HG02678 (cell line): ENCODE measurements around the gene GLI1.
A peak's percentile ranks its signal among the peaks of the same experiment; 100 is the strongest.
"Not testable (repeated sequence)": the region's sequence is repeated elsewhere in the genome, so short reads cannot be mapped to it uniquely, and the experiment has no call there.

Experiments used
- ATAC-seq: cut with Tn5 transposase; IDR thresholded peaks from one replicate; pipeline ENCODE4 v1.9.1; 2021; ENCODE audit warnings: mild to moderate bottlenecking, moderate library complexity; ENCODE audit not compliant: unreplicated experiment

GLI1 gene

GRCh38 chr12:57459750-57460467 lies at the start of gene GLI1:
Gene GLI1, plus strand, starts transcription at chr12:57459785. Its CDS starts 3,907 bp downstream, at chr12:57463692.
- ATAC-seq, result no peak

- no peak for ATAC-seq
These were observed 49.1 kb upstream of the GLI1 start for GRCh38 chr12:57410534-57410933.

GRCh38 chr12:57414160-57414559 lies 45.4 kb upstream of the GLI1 start:
- ATAC-seq, result not testable (repeated sequence)

GRCh38 chr12:57415088-57415487 lies 44.5 kb upstream of the GLI1 start:
- no peak for ATAC-seq

- ATAC-seq, result no peak
These were observed 43.3 kb upstream of the GLI1 start for GRCh38 chr12:57416039-57416996.

GRCh38 chr12:57418255-57418654 lies 41.3 kb upstream of the GLI1 start:
- ATAC-seq, result no peak

- ATAC-seq, result no peak
These were observed 40.1 kb upstream of the GLI1 start for GRCh38 chr12:57419495-57419894.

GRCh38 chr12:57420482-57420881 lies 39.1 kb upstream of the GLI1 start:
- no peak for ATAC-seq

GRCh38 chr12:57426948-57427347 lies 32.6 kb upstream of the GLI1 start:
- not testable (repeated sequence) for ATAC-seq

- no peak for ATAC-seq
These were observed 30.6 kb upstream of the GLI1 start for GRCh38 chr12:57428965-57429364.

- ATAC-seq, result no peak
These were observed 30.0 kb upstream of the GLI1 start for GRCh38 chr12:57429473-57430111.

- ATAC-seq, result peak; percentile 66
These were observed 29.3 kb upstream of the GLI1 start for GRCh38 chr12:57430112-57430930.

- peak; percentile 95 for ATAC-seq
These were observed 28.5 kb upstream of the GLI1 start, which contains the start of gene R3HDM2 for GRCh38 chr12:57430931-57431566. Gene R3HDM2, minus strand, starts transcription at chr12:57431043. Its CDS starts 120,615 bp downstream, at chr12:57310428.

- ATAC-seq, result no peak
These were observed 27.9 kb upstream of the GLI1 start for GRCh38 chr12:57431654-57432188.

GRCh38 chr12:57433370-57433769 lies 26.2 kb upstream of the GLI1 start:
- no peak for ATAC-seq

GRCh38 chr12:57434517-57435223 lies 24.9 kb upstream of the GLI1 start, which contains the start of gene INHBC:
Gene INHBC, plus strand, starts transcription at chr12:57434784. Its CDS starts 103 bp downstream, at chr12:57434887.
- no peak for ATAC-seq

GRCh38 chr12:57435293-57435692 lies 24.3 kb upstream of the GLI1 start:
- ATAC-seq, result no peak

- no peak for ATAC-seq
These were observed 21.2 kb upstream of the GLI1 start for GRCh38 chr12:57438400-57438799.

- ATAC-seq, result no peak
These were observed 19.8 kb upstream of the GLI1 start for GRCh38 chr12:57439762-57440266.
